ENCODE data around the gene COL1A1. TPM values are rescaled to one million over a fixed set of nuclear protein-coding genes. Genes with fewer than 3 reads are reported as not detected.

The COL1A1 gene
- total RNA-seq, 1 donor from 2014 or later: 12.6 TPM

GRCh38 chr17:50141026-50141744 lies 60.2 kb downstream of the COL1A1 start:
- DNase-seq: no peak

GRCh38 chr17:50139950-50140885 lies 61.2 kb downstream of the COL1A1 start:
- peak; percentile 89 for DNase-seq

GRCh38 chr17:50139185-50139783 lies 62.1 kb downstream of the COL1A1 start:
- no peak for DNase-seq

- DNase-seq: no peak
Observed at GRCh38 chr17:50137042-50137441, 64.4 kb downstream of the COL1A1 start.

GRCh38 chr17:50136096-50136687 lies 65.2 kb downstream of the COL1A1 start:
- DNase-seq: no peak

- no peak for DNase-seq
Observed at GRCh38 chr17:50135316-50136095, 65.9 kb downstream of the COL1A1 start.

GRCh38 chr17:50134206-50135110 lies 67.0 kb downstream of the COL1A1 start:
- DNase-seq: no peak

GRCh38 chr17:50133769-50134099 lies 67.7 kb downstream of the COL1A1 start:
- DNase-seq: no peak

Other genes with a start within 250 kb of the COL1A1 start
- gene DLX4, start 232.4 kb downstream of the COL1A1 start, total RNA-seq: not detected in 2 replicates
- gene DLX3, start 206.4 kb downstream of the COL1A1 start, total RNA-seq: not detected in 2 replicates
- 116 and 190 TPM in 2 replicates for gene ITGA3, start 145.5 kb downstream of the COL1A1 start, total RNA-seq
- gene PDK2, start 106.3 kb downstream of the COL1A1 start, total RNA-seq: 12.3 and 20.8 TPM in 2 replicates
- 5.1 and 5.8 TPM in 2 replicates for gene SAMD14, start 71.5 kb downstream of the COL1A1 start, total RNA-seq
- 35.2 and 45.8 TPM in 2 replicates for gene PPP1R9B, start 51.0 kb downstream of the COL1A1 start, total RNA-seq
- not detected in 2 replicates for gene SGCA, start 35.6 kb downstream of the COL1A1 start, total RNA-seq
- gene TMEM92, start 72.8 kb upstream of the COL1A1 start, total RNA-seq: 0.17 and 0.19 TPM in 2 replicates
- gene XYLT2, start 144.5 kb upstream of the COL1A1 start, total RNA-seq: 26.5 and 31.8 TPM in 2 replicates
- gene MRPL27, start 171.6 kb upstream of the COL1A1 start, total RNA-seq: 35.4 and 70.3 TPM in 2 replicates
- 1.0 and 4.6 TPM in 2 replicates for gene EME1, start 171.6 kb upstream of the COL1A1 start, total RNA-seq
- 118 and 227 TPM in 2 replicates for gene LRRC59, start 195.9 kb upstream of the COL1A1 start, total RNA-seq
- 10.1 and 15.5 TPM in 2 replicates for gene ACSF2, start 224.6 kb upstream of the COL1A1 start, total RNA-seq